B cell (primary cell): Measurements from ENCODE around the gene SERINC5.

Experiments used
- EZH2 ChIP-seq: IDR thresholded peaks from 2 replicates; pipeline ENCODE4 v1.6.1; 2012; ENCODE audit warnings: borderline replicate concordance, low read depth, mild to moderate bottlenecking, moderate library complexity, low read length; ENCODE audit not compliant: insufficient read depth, poor library complexity, severe bottlenecking
- TF ChIP-seq, protein P1 (sequence below): fragments of 200-600 bp; IDR thresholded peaks from one replicate; pipeline ENCODE4 v1.8.0; 2022; ENCODE audit warnings: antibody characterized with exemption, mild to moderate bottlenecking

DNA sequence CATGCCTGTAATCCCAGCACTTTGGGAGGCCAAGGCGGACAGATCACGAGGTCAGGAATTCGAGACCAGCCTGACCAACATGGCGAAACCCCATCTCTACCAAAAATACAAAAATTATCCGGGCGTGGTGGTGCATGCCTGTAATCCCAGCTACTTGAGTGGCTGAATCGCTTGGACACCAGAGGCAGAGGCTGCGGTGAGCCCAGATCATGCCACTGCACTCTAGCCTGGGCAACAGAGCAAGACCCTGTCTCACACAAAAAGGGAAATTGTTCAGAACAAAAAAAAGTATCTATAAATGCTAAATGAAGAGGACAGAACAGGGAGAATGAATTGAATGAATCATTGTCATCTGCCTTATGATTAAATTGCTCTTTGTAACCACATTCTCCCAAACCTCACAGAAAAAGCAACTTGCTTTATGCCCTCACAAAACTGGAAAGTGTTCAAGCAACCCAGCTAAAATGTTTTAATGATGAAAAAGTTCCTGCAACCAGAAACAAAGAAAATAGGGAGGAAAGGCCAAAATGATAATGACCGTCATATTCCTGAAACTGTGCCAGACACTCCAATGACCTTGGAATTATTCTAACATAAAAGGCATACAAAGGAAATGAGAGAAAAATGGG lies 83.7 kb downstream of the SERINC5 start:
- TF ChIP-seq, protein P1, sequence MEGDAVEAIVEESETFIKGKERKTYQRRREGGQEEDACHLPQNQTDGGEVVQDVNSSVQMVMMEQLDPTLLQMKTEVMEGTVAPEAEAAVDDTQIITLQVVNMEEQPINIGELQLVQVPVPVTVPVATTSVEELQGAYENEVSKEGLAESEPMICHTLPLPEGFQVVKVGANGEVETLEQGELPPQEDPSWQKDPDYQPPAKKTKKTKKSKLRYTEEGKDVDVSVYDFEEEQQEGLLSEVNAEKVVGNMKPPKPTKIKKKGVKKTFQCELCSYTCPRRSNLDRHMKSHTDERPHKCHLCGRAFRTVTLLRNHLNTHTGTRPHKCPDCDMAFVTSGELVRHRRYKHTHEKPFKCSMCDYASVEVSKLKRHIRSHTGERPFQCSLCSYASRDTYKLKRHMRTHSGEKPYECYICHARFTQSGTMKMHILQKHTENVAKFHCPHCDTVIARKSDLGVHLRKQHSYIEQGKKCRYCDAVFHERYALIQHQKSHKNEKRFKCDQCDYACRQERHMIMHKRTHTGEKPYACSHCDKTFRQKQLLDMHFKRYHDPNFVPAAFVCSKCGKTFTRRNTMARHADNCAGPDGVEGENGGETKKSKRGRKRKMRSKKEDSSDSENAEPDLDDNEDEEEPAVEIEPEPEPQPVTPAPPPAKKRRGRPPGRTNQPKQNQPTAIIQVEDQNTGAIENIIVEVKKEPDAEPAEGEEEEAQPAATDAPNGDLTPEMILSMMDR, result no peak
- no peak for TF ChIP-seq EZH2
